PFSK-1 (cell line): ENCODE data around the gene CREM.

Experiments used
- FOXP2 ChIP-seq: optimal IDR thresholded peaks from 2 replicates; pipeline ENCODE3; 2011; ENCODE audit warnings: borderline replicate concordance, control low read depth, inconsistent platforms; ENCODE audit not compliant: insufficient read depth; ENCODE audit errors: extremely low read length, extremely low read depth
- POLR2AphosphoS5 ChIP-seq: IDR thresholded peaks from 2 replicates; pipeline ENCODE4 v1.6.1; 2012; ENCODE audit warnings: low read depth, mild to moderate bottlenecking, control low read depth, low read length, moderate library complexity
- REST ChIP-seq, 2 experiments: IDR thresholded peaks; 2 replicates each; pipeline versions ENCODE4 v1.6.1 to v1.8.0; 2011 to 2012; ENCODE audit warnings: low read depth in 2 of 2, low read length in 2 of 2, control low read depth in 1 of 2, inconsistent platforms in 1 of 2, mild to moderate bottlenecking in 1 of 2, moderate library complexity in 1 of 2; ENCODE audit not compliant: insufficient read depth in 1 of 2
- SIN3A ChIP-seq: IDR thresholded peaks from 2 replicates; pipeline ENCODE4 v1.6.1; 2012; ENCODE audit warnings: mild to moderate bottlenecking, low read length, moderate library complexity, borderline replicate concordance; ENCODE audit not compliant: insufficient read depth
- TAF1 ChIP-seq: IDR thresholded peaks from 2 replicates; pipeline ENCODE4 v1.6.1; 2012; ENCODE audit warnings: low read length, control low read depth, borderline replicate concordance; ENCODE audit not compliant: insufficient read depth

Gene CREM

DNA sequence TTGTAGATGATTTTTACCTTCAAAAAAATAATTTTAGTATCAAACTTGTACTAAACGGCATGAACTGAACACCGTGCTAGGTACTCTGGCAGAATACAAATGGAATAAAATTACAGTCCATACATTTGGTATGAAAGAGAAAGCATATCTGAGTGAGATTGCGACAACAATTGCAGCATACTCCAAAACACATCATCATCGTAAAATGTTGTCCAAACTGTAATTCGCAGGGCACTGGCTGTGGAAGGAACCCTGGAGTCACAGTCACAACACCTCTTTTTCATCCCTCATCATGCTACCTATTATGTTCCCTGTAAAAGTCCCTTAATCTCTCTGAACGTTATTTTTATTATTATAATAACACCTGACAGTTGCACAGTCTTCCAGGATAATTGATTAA, 13.5 kb downstream of the CREM start:
- TF ChIP-seq FOXP2, result no peak
- TF ChIP-seq TAF1, result no peak
- TF ChIP-seq POLR2AphosphoS5, result no peak
- no peak for TF ChIP-seq REST (IDR thresholded peaks at IDR 0.05; ENCODE audit: insufficient read depth in 1 of 2, low read depth in 2 of 2, low read length in 2 of 2)
- no peak for TF ChIP-seq SIN3A

DNA sequence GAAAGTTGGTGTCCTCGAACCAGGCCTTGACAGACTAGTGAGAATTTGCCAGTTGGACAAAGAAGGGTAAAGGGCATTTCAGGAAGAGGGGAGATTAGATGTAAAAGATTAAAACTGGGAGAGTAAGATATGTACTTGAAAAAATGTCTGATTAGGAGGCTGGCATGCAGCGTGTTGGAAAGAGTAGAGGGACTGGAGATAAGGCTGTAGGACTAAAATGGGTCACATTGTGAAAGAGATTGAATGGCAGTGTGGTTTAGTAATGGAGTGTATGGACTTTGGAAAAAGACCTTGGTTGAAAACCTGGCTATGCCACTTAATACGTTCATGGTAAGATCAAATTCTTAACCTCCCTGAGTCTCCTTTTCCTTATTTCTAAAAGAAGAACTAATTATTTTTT, 14.1 kb downstream of the CREM start:
- TF ChIP-seq POLR2AphosphoS5 (no peak), SIN3A (no peak), TAF1 (no peak), FOXP2 (no peak), REST (IDR thresholded peaks at IDR 0.05; ENCODE audit: insufficient read depth in 1 of 2, low read depth in 2 of 2, low read length in 2 of 2) (no peak)

DNA sequence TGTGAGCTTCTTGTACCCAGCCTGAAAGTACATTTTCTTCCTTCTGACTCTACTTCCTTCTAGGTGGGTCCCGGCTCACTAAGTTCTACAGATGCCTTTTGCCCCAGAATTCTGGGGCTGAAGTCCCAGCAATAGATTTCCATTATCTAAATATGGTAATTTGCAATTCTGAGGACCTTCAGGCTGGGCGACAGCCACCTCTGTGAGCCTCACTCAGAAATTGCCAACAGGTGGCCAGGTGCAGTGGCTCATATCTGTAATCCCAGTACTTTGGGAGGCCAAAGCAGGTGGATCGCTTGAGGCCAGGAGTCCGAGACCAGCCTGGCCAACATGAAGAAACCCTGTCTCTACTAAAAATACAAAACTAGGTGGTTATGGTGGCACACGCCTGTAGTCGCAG, 23.7 kb downstream of the CREM start:
- TF ChIP-seq FOXP2, result no peak
- TF ChIP-seq REST (IDR thresholded peaks at IDR 0.05; ENCODE audit: insufficient read depth in 1 of 2, low read depth in 2 of 2, low read length in 2 of 2), result no peak
- no peak for TF ChIP-seq TAF1
- no peak for TF ChIP-seq SIN3A
- TF ChIP-seq POLR2AphosphoS5, result no peak

- TF ChIP-seq REST (IDR thresholded peaks at IDR 0.05; ENCODE audit: insufficient read depth in 1 of 2, low read depth in 2 of 2, low read length in 2 of 2), result no peak
Observed at GRCh38 chr10:35152992-35153391, 26.3 kb downstream of the CREM start.

DNA sequence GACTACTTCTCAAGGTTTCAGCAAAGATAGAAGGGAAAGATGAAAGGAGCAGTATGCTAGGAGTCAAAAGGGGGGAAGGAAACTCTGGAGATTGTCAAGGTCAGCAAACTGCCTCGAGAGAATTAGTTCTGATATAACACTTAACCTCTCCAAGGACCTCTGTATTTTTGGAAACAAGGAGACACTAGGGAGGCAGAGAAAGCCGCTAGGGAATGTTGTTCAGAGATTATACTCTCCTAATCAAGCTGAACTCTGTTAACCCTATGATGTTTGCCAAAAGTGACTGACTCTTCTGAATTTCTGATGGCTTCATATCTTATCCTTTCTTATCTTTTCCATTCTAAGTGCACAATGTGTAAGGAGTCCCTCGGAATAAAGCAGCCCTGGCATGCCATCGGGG, 27.1 kb downstream of the CREM start:
- TF ChIP-seq SIN3A, result no peak
- TF ChIP-seq POLR2AphosphoS5, result no peak
